Tibial artery (tissue), 4 donors: ENCODE results near the gene BIVM.

Experiments used
- DNase-seq, 2 donors: peaks; one replicate each; pipeline ENCODE4 v3.0.0-alpha.2; 2019
- H3K27ac ChIP-seq, 2 donors: fragments of 200-600 bp; sonication (generic) in 1 of 2; 1 replicate in 1 of 2; 2 replicates in 1 of 2; pipeline ENCODE4 v1.5.1; 2018 to 2019; ENCODE audit warnings: mild to moderate bottlenecking in 1 of 2
- H3K27me3 ChIP-seq, 2 donors: fragments of 200-600 bp; sonication (generic) in 1 of 2; one replicate each; pipeline versions ENCODE4 v1.5.1 to v1.6.0; 2016 to 2019
- H3K36me3 ChIP-seq, 3 donors: fragments of 200-600 bp; sonication (generic) in 2 of 3; one replicate each; pipeline ENCODE4 v1.5.1; 2016 to 2019; ENCODE audit warnings: mild to moderate bottlenecking in 2 of 3
- H3K4me1 ChIP-seq, 4 donors: fragments of 200-600 bp; sonication (generic) in 2 of 4; 1 replicate in 3 of 4; 2 replicates in 1 of 4; pipeline ENCODE4 v1.5.1; 2016 to 2019
- H3K4me3 ChIP-seq, 2 donors: fragments of 200-600 bp; sonication (generic) in 1 of 2; 1 replicate in 1 of 2; 2 replicates in 1 of 2; pipeline ENCODE4 v1.5.1; 2018 to 2019; ENCODE audit warnings: mild to moderate bottlenecking in 2 of 2
- H3K9me3 ChIP-seq, 3 donors: fragments of 200-600 bp; sonication (generic) in 1 of 3; one replicate each; pipeline ENCODE4 v1.5.1; 2016 to 2019
- intact Hi-C: fragments of 100-400 bp; cut with DNase I; formaldehyde crosslinking; loops from one replicate; pipeline ENCODE4 v1.15.0; 2023; ENCODE audit warnings: low total_unique reads
- TF ChIP-seq, protein P1 (sequence below), 2 experiments: fragments of 200-600 bp in 1 of 2; fragments of 450-650 bp in 1 of 2; IDR thresholded peaks; one replicate each; pipeline ENCODE4 v1.5.1; 2017 to 2019; ENCODE audit warnings: antibody characterized with exemption in 2 of 2, mild to moderate bottlenecking in 1 of 2, moderate library complexity in 1 of 2

Gene BIVM

DNA sequence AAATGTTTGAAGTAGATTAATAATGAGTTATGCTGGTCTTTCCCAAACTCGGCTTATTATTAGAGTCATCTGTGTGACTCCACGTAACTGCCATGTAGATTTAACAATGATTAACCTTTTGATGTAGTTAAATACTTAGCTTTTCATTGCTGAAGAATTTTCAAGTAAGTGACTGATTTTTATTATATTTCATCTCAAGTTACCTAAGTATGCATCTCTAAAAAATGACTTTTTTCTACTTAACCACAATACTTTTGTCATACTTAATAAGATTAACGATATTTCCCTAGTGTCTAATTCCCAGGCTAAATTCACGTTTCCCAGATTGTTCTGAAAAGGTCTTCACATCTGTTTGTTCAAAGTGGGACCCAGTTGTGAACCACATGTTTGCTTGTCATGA is 17.8 kb downstream of the BIVM start:
- Histone ChIP-seq H3K9me3 (no peaks in the 10 kb centered on the region), H3K4me1 (peaks cover 0 to 13% (median 3%) of the 10 kb centered on the region in 4 donors), H3K27ac (no peak overlapping the region), H3K27me3 (no peaks in the 10 kb centered on the region), H3K4me3 (no peak overlapping the region), H3K36me3 (peaks cover 11 to 30% (median 23%) of the 10 kb centered on the region in 3 donors)
- intact Hi-C loops = no loop called here
- no peak for DNase-seq
- TF ChIP-seq, protein P1, sequence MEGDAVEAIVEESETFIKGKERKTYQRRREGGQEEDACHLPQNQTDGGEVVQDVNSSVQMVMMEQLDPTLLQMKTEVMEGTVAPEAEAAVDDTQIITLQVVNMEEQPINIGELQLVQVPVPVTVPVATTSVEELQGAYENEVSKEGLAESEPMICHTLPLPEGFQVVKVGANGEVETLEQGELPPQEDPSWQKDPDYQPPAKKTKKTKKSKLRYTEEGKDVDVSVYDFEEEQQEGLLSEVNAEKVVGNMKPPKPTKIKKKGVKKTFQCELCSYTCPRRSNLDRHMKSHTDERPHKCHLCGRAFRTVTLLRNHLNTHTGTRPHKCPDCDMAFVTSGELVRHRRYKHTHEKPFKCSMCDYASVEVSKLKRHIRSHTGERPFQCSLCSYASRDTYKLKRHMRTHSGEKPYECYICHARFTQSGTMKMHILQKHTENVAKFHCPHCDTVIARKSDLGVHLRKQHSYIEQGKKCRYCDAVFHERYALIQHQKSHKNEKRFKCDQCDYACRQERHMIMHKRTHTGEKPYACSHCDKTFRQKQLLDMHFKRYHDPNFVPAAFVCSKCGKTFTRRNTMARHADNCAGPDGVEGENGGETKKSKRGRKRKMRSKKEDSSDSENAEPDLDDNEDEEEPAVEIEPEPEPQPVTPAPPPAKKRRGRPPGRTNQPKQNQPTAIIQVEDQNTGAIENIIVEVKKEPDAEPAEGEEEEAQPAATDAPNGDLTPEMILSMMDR (IDR thresholded peaks at IDR 0.05) = no peak

DNA sequence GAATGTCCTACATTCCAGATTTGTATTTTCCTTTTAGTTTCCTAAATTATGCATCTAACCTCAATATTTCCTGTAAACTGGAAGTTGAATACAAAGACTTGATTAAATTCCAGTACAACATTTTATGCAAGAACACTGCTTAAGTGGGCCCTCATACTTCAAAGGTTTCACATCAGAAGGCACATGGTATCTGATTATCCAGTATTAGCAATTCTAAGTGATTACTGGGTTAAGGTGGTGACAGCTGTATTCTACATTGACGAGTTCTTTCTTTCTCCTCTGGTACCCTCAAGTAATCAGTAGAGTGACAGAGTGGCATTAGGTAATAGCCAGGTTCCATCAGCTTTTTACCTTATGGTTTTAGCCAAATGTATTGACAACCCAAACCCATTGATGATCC is 18.3 kb downstream of the BIVM start:
- TF ChIP-seq, protein P1 (IDR thresholded peaks at IDR 0.05) = no peak

GRCh38 chr13:102817907-102818306 is 19.0 kb downstream of the BIVM start:
- Histone ChIP-seq H3K27me3 (no peaks in the 10 kb centered on the region), H3K9me3 (no peaks in the 10 kb centered on the region), H3K4me1 (peaks cover 0 to 8% (median 2%) of the 10 kb centered on the region in 4 donors), H3K4me3 (no peak overlapping the region), H3K36me3 (peaks cover 23 to 42% (median 35%) of the 10 kb centered on the region in 3 donors), H3K27ac (no peak overlapping the region)
- DNase-seq = no peak
- intact Hi-C loops = no loop called here
- TF ChIP-seq, protein P1 (IDR thresholded peaks at IDR 0.05) = no peak

More for the DNA sequence above, 18.3 kb downstream of the BIVM start:
- Histone ChIP-seq H3K27ac (no peak overlapping the region), H3K9me3 (no peaks in the 10 kb centered on the region), H3K36me3 (peaks cover 17 to 35% (median 28%) of the 10 kb centered on the region in 3 donors), H3K4me3 (no peak overlapping the region), H3K27me3 (no peaks in the 10 kb centered on the region), H3K4me1 (peaks cover 0 to 13% (median 3%) of the 10 kb centered on the region in 4 donors)
- intact Hi-C loops = no loop called here
- DNase-seq = no peak

DNA sequence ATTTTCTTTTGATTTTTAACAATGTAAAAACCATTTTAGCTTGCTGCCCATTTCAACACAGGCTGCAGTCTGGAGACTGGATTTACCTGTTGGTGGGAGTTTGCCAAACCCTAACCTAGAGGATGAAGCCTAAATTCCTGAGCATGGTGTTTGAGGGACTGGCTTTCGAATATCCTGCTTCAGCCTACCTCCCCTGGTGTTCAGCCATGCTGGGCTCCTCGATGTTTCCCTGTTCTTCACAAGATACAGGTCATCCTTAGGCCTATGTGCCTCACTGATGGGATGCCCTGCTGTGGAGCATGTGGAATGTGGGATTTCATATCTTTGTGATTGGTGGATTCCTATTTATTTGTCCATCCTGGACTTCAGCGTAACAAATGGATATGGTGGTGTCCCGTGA is 26.5 kb downstream of the BIVM start:
- no peak overlapping the region for H3K4me3 ChIP-seq
- no peaks in the 10 kb centered on the region for H3K9me3 ChIP-seq
- no peaks in the 10 kb centered on the region for H3K27me3 ChIP-seq
- H3K27ac ChIP-seq = no peak overlapping the region
- H3K4me1 ChIP-seq = no peaks in the 10 kb centered on the region
- DNase-seq = no peak
- TF ChIP-seq, protein P1 (IDR thresholded peaks at IDR 0.05) = no peak
- intact Hi-C loops = no loop called here
- H3K36me3 ChIP-seq = peaks cover 39 to 55% (median 47%) of the 10 kb centered on the region in 3 donors

DNA sequence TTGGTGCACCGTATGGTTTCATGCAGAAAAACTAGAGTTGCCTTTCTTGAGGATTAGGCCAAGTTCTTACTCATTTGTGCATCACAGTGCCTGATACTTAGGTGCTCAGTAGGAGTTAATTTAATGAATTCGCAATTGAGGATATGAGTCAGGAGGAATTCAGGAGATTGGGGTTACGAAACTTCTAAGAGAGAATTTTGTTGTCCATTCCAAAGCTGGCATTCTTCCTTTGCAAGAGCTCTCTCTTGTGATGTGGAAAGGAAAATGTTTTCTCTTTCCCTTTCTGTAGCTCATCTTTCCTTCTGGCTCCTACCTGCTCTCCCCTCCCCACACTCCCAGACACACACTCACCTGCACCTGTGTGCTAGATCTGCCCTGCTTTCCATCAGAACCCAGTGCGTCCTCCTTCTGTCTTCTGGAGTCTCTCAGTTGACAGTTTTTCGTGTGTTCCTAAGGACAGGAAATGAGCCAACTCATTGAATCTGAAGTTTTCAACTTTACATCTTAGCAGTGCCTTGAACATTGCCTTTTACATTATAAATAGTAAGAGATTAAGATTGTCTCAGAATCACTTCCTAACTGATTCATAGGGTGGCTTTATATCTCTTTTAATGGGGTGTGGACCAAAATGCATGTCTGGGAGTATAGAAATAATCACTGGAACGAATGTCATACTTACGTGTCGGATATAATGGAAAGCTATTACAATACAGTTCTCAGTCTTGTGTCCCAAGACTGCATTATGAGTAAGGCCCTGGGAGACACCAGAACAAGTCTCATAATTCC is 27.2 kb downstream of the BIVM start:
- no peaks in the 10 kb centered on the region for H3K4me1 ChIP-seq
- no peak overlapping the region for H3K4me3 ChIP-seq
- TF ChIP-seq, protein P1 (IDR thresholded peaks at IDR 0.05) = no peak
- peaks cover 39 to 52% (median 46%) of the 10 kb centered on the region in 3 donors for H3K36me3 ChIP-seq
- DNase-seq = no peak
- no peaks in the 10 kb centered on the region for H3K27me3 ChIP-seq
- H3K9me3 ChIP-seq = no peaks in the 10 kb centered on the region
- intact Hi-C loops = no loop called here
- H3K27ac ChIP-seq = no peak overlapping the region
